Activated T-cell treated with anti-CD3 and anti-CD28 coated beads for 1 hour (primary cell): ENCODE results near the gene KDM3A.

ENCODE experiments used
- DNase-seq: peaks from one replicate; pipeline ENCODE4 v3.0.0-alpha.2; 2020; ENCODE audit warnings: low read depth

The KDM3A gene

GRCh38 chr2:86435531-86435930, 5.6 kb upstream of the KDM3A start:
- no peak for DNase-seq

- no peak for DNase-seq
Observed at GRCh38 chr2:86436328-86436727, 4.8 kb upstream of the KDM3A start.

- no peak for DNase-seq
Observed at GRCh38 chr2:86439879-86440630, 1.1 kb upstream of the KDM3A start.

- DNase-seq = no peak
Observed at GRCh38 chr2:86441392-86441881, 266 bp downstream of the KDM3A start.

- peak; percentile 52 for DNase-seq
Observed at GRCh38 chr2:86441882-86442641, 891 bp downstream of the KDM3A start.

- peak; percentile 41 for DNase-seq
Observed at GRCh38 chr2:86442642-86443005, 1.5 kb downstream of the KDM3A start.

GRCh38 chr2:86443631-86444350, 2.6 kb downstream of the KDM3A start:
- no peak for DNase-seq

- no peak for DNase-seq
Observed at GRCh38 chr2:86445436-86445835, 4.3 kb downstream of the KDM3A start.

GRCh38 chr2:86446060-86446459, 4.9 kb downstream of the KDM3A start:
- no peak for DNase-seq

- no peak for DNase-seq
Observed at GRCh38 chr2:86453836-86454235, 12.7 kb downstream of the KDM3A start.

GRCh38 chr2:86454238-86454637, 13.1 kb downstream of the KDM3A start:
- no peak for DNase-seq

GRCh38 chr2:86455181-86455580, 14.0 kb downstream of the KDM3A start:
- DNase-seq = no peak

- no peak for DNase-seq
Observed at GRCh38 chr2:86461042-86461743, 20.0 kb downstream of the KDM3A start.

- no peak for DNase-seq
Observed at GRCh38 chr2:86464652-86465051, 23.5 kb downstream of the KDM3A start.

GRCh38 chr2:86466306-86466705, 25.1 kb downstream of the KDM3A start:
- DNase-seq = no peak

GRCh38 chr2:86468162-86469033, 27.2 kb downstream of the KDM3A start:
- no peak for DNase-seq

- DNase-seq = no peak
Observed at GRCh38 chr2:86470890-86471289, 29.7 kb downstream of the KDM3A start.

GRCh38 chr2:86471637-86472036, 30.5 kb downstream of the KDM3A start:
- DNase-seq = no peak

- no peak for DNase-seq
Observed at GRCh38 chr2:86476092-86476491, 34.9 kb downstream of the KDM3A start.

GRCh38 chr2:86476918-86477317, 35.7 kb downstream of the KDM3A start:
- DNase-seq = no peak

GRCh38 chr2:86477349-86477748, 36.2 kb downstream of the KDM3A start:
- no peak for DNase-seq
